Loucy (cell line): ENCODE data around the gene GRHL3.

Experiments
- H2AFZ ChIP-seq: fragments of 200-600 bp; sonication (generic); 2 replicates; pipeline ENCODE4 v1.6.0; 2016; ENCODE audit warnings: antibody characterized with exemption, mild to moderate bottlenecking, low read length, moderate library complexity
- H3F3A ChIP-seq: fragments of 200-600 bp; 2 replicates; pipeline ENCODE4 v1.6.0; 2016; ENCODE audit warnings: antibody characterized with exemption, low read depth, mild to moderate bottlenecking
- H3K27me3 ChIP-seq: fragments of 200-600 bp; sonication (generic); 2 replicates; pipeline ENCODE4 v1.6.1; 2014; ENCODE audit warnings: low read length, mild to moderate bottlenecking; ENCODE audit not compliant: insufficient read depth, poor library complexity, severe bottlenecking
- H3K36me3 ChIP-seq: fragments of 200-600 bp; sonication (generic); 2 replicates; pipeline ENCODE4 v1.6.1; 2016; ENCODE audit warnings: low read length; ENCODE audit not compliant: insufficient read depth
- H3K4me1 ChIP-seq: fragments of 200-600 bp; sonication (generic); 2 replicates; pipeline ENCODE4 v1.5.1; 2014; ENCODE audit warnings: low read length, mild to moderate bottlenecking; ENCODE audit not compliant: insufficient read depth, poor library complexity, severe bottlenecking
- H3K4me2 ChIP-seq: fragments of 200-600 bp; sonication (generic); 2 replicates; pipeline ENCODE4 v1.6.0; 2014; ENCODE audit warnings: antibody characterized with exemption, low read length, low read depth, mild to moderate bottlenecking; ENCODE audit not compliant: poor library complexity, severe bottlenecking
- H3K4me3 ChIP-seq: fragments of 200-600 bp; sonication (generic); 2 replicates; pipeline ENCODE4 v1.5.1; 2014; ENCODE audit warnings: low read length, mild to moderate bottlenecking, mixed read lengths; ENCODE audit not compliant: poor library complexity, severe bottlenecking
- H3K79me2 ChIP-seq: fragments of 200-600 bp; sonication (generic); 2 replicates; pipeline ENCODE4 v1.6.1; 2014; ENCODE audit warnings: low read length; ENCODE audit not compliant: insufficient read depth
- H3K9ac ChIP-seq: fragments of 200-600 bp; sonication (generic); 2 replicates; pipeline ENCODE4 v1.6.0; 2014; ENCODE audit warnings: mild to moderate bottlenecking, low read depth, low read length, moderate library complexity; ENCODE audit not compliant: poor library complexity, severe bottlenecking
- H3K9me2 ChIP-seq: fragments of 200-600 bp; sonication (generic); replicated peaks from 2 replicates; pipeline ENCODE4 v1.6.1; 2016; ENCODE audit warnings: low read depth, low read length, mixed read lengths
- H3K9me3 ChIP-seq: fragments of 200-600 bp; sonication (generic); 2 replicates; pipeline ENCODE4 v1.6.1; 2014; ENCODE audit warnings: mild to moderate bottlenecking, antibody characterized with exemption, low read length, low read depth; ENCODE audit not compliant: insufficient read depth
- H4K20me1 ChIP-seq: fragments of 200-600 bp; sonication (generic); 2 replicates; pipeline ENCODE4 v1.6.0; 2014; ENCODE audit warnings: antibody characterized with exemption, low read length, mild to moderate bottlenecking; ENCODE audit not compliant: insufficient read depth, poor library complexity, severe bottlenecking
- CTCF ChIP-seq: fragments of 200-600 bp; sonication (generic); conservative IDR thresholded peaks from 2 replicates; pipeline ENCODE4 v1.5.1; 2014; ENCODE audit warnings: mild to moderate bottlenecking, antibody characterized with exemption, low read length
- EZH2phosphoT487 ChIP-seq: fragments of 200-600 bp; IDR thresholded peaks from 2 replicates; pipeline ENCODE4 v1.6.1; 2018; ENCODE audit warnings: antibody characterized with exemption, mild to moderate bottlenecking, moderate library complexity, borderline replicate concordance

GRHL3 gene

GRCh38 chr1:24278726-24279125 lies 40.4 kb upstream of the GRHL3 start:
- Histone ChIP-seq H3K4me2 (no peak overlapping the region), H3K9ac (no peak overlapping the region), H3K4me3 (no peak overlapping the region), H3K9me2 (no peaks in the 10 kb centered on the region), H3K9me3 (no peaks in the 10 kb centered on the region), H2AFZ (no peak overlapping the region), H3K79me2 (no peaks in the 10 kb centered on the region), H3K27me3 (no peaks in the 10 kb centered on the region), H3K36me3 (no peaks in the 10 kb centered on the region), H4K20me1 (no peaks in the 10 kb centered on the region), H3F3A (no peaks in the 10 kb centered on the region), H3K4me1 (no peaks in the 10 kb centered on the region)
- no peak for TF ChIP-seq EZH2phosphoT487
- TF ChIP-seq CTCF: no peak

GRCh38 chr1:24279590-24280232 lies 39.4 kb upstream of the GRHL3 start:
- Histone ChIP-seq H3K4me2 (no peak overlapping the region), H3K79me2 (no peaks in the 10 kb centered on the region), H3K4me1 (no peaks in the 10 kb centered on the region), H3K4me3 (no peak overlapping the region), H3K9ac (no peak overlapping the region), H3F3A (no peaks in the 10 kb centered on the region), H3K27me3 (no peaks in the 10 kb centered on the region), H4K20me1 (no peaks in the 10 kb centered on the region), H3K9me2 (no peaks in the 10 kb centered on the region), H3K36me3 (no peaks in the 10 kb centered on the region), H2AFZ (no peak overlapping the region), H3K9me3 (no peaks in the 10 kb centered on the region)
- TF ChIP-seq EZH2phosphoT487 (no peak), CTCF (no peak)

- Histone ChIP-seq H3F3A (no peaks in the 10 kb centered on the region), H3K9me2 (no peaks in the 10 kb centered on the region), H2AFZ (no peak overlapping the region), H3K9me3 (no peaks in the 10 kb centered on the region), H4K20me1 (no peaks in the 10 kb centered on the region), H3K79me2 (no peaks in the 10 kb centered on the region), H3K27me3 (no peaks in the 10 kb centered on the region), H3K4me2 (no peak overlapping the region), H3K4me1 (no peaks in the 10 kb centered on the region), H3K36me3 (no peaks in the 10 kb centered on the region), H3K9ac (no peak overlapping the region), H3K4me3 (no peak overlapping the region)
- TF ChIP-seq CTCF (no peak), EZH2phosphoT487 (no peak)
Observed at GRCh38 chr1:24281591-24281990, 37.6 kb upstream of the GRHL3 start.
